Left ventricle myocardium inferior (tissue), 1 donor: Measurements from ENCODE around the gene GCNT2. TPM values are rescaled to one million over a fixed set of nuclear protein-coding genes. Genes with fewer than 3 reads are reported as not detected.
"Not testable (repeated sequence)": the region's sequence is repeated elsewhere in the genome, so short reads cannot be mapped to it uniquely, and the experiment has no call there.

Experiments used
- DNase-seq: peaks from one replicate; pipeline ENCODE4 v3.0.0-alpha.2; 2020
- H3K27ac ChIP-seq: fragments of 200-600 bp; replicated peaks from 2 replicates; pipeline ENCODE4 v1.8.0; 2021
- H3K27me3 ChIP-seq: fragments of 200-600 bp; 2 replicates; pipeline ENCODE4 v1.8.0; 2021; ENCODE audit warnings: low read depth
- H3K36me3 ChIP-seq: fragments of 200-600 bp; 2 replicates; pipeline ENCODE4 v1.8.0; 2021
- H3K4me1 ChIP-seq: fragments of 200-600 bp; 2 replicates; pipeline ENCODE4 v1.8.0; 2021
- H3K4me3 ChIP-seq: fragments of 200-600 bp; 2 replicates; pipeline ENCODE4 v1.8.0; 2021; ENCODE audit warnings: mild to moderate bottlenecking, moderate library complexity
- H3K9me3 ChIP-seq: fragments of 200-600 bp; replicated peaks from 2 replicates; pipeline ENCODE4 v1.8.0; 2021
- CTCF ChIP-seq: fragments of 200-600 bp; IDR thresholded peaks from 2 replicates; pipeline ENCODE4 v1.8.0; 2021; ENCODE audit warnings: antibody characterized with exemption, mild to moderate bottlenecking, borderline replicate concordance
- intact Hi-C: fragments of 100-400 bp; cut with micrococcal nuclease; formaldehyde crosslinking; loops from one replicate; pipeline ENCODE4 v1.11.0; 2022
- total RNA-seq: library from RNA; stranded (reverse); fragmentation: NEBNext Ultra II Directional; extraction: Animal tissue kit (Norgen Biotek cat#: 25700); gene quantifications from one replicate; pipeline ENCODE4 v1.2.1, GENCODE V29; 2021
- donor health status: DM: no; HTN: yes; CAD: no; lungs with severe emphysema.

The GCNT2 gene
- total RNA-seq, 1 donor from 2014 or later = 49.0 TPM

GRCh38 chr6:10482636-10483257, 38.4 kb upstream of the GCNT2 start:
- intact Hi-C loops = loop anchor here (10.0 kb wide), 1 partner anchor 322 kb away; no protein-coding TSS in a partner anchor

DNA sequence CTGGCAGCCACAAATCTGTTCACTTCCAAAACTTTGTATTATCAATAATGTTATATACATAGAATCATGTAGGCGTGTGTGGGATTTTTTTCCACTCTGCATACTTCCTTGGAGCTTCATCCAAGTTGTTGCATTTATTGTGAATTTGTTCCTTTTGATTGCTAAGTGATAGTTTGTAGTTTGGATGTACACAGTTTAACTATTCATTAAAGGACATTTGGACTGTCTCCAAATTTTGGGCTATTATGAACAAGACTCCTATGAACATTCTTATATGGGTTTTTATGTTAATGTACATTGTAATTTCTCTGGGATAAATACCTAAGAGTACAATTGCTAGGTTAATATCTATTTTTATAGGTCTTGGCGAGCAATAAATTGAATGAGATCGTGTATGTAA, 36.2 kb upstream of the GCNT2 start:
- peaks cover 23% of the 10 kb centered on the region for H3K27me3 ChIP-seq
- H3K27ac ChIP-seq = no peak overlapping the region
- H3K4me1 ChIP-seq = no peaks in the 10 kb centered on the region
- intact Hi-C loops = loop anchor here (10.0 kb wide), 1 partner anchor 320 kb away; no protein-coding TSS in a partner anchor
- H3K36me3 ChIP-seq = no peaks in the 10 kb centered on the region
- no peak overlapping the region for H3K4me3 ChIP-seq
- TF ChIP-seq CTCF = no peak
- H3K9me3 ChIP-seq = no peaks in the 10 kb centered on the region
- DNase-seq = no peak

More at GRCh38 chr6:10482636-10483257, 38.4 kb upstream of the GCNT2 start:
- TF ChIP-seq CTCF = no peak
- no peaks in the 10 kb centered on the region for H3K4me1 ChIP-seq
- no peaks in the 10 kb centered on the region for H3K9me3 ChIP-seq
- no peak for DNase-seq
- H3K27me3 ChIP-seq = peaks cover 10% of the 10 kb centered on the region
- no peak overlapping the region for H3K27ac ChIP-seq
- no peak overlapping the region for H3K4me3 ChIP-seq
- no peaks in the 10 kb centered on the region for H3K36me3 ChIP-seq

GRCh38 chr6:10485406-10485805, 35.7 kb upstream of the GCNT2 start:
- TF ChIP-seq CTCF = no peak
- DNase-seq = no peak
- H3K4me3 ChIP-seq = no peak overlapping the region
- intact Hi-C loops = loop anchor here (10.0 kb wide), 1 partner anchor 319 kb away; no protein-coding TSS in a partner anchor
- H3K36me3 ChIP-seq = no peaks in the 10 kb centered on the region
- no peak overlapping the region for H3K27ac ChIP-seq
- no peaks in the 10 kb centered on the region for H3K9me3 ChIP-seq
- no peaks in the 10 kb centered on the region for H3K4me1 ChIP-seq
- peaks cover 23% of the 10 kb centered on the region for H3K27me3 ChIP-seq

DNA sequence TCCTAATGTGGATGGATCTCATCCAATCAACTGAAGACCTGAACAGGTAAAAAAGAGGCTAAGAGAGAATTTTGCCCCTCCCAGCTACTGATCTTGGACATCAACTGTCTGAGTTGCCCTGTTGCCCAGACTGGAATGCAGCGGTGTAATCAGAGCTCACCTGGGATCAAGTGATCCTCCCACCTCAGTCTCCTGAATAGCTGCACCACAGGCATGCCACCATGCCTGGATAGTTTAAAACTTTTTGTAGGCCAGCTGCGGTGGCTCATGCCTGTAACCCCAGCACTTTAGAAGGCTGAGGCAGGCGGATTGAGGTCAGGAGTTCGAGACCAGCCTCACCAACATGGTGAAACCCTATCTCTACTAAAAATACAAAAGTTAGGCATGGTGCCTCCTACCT, 34.9 kb upstream of the GCNT2 start:
- Histone ChIP-seq H3K9me3 (no peaks in the 10 kb centered on the region), H3K4me1 (no peaks in the 10 kb centered on the region), H3K4me3 (no peak overlapping the region), H3K27ac (no peak overlapping the region), H3K27me3 (peaks cover 23% of the 10 kb centered on the region), H3K36me3 (no peaks in the 10 kb centered on the region)
- DNase-seq = no peak
- TF ChIP-seq CTCF = no peak
- intact Hi-C loops = loop anchor here (10.0 kb wide), 1 partner anchor 319 kb away; no protein-coding TSS in a partner anchor

GRCh38 chr6:10486944-10487588, 34.1 kb upstream of the GCNT2 start:
- H3K27ac ChIP-seq, H3K4me1 ChIP-seq, DNase-seq, H3K9me3 ChIP-seq, H3K4me3 ChIP-seq, H3K36me3 ChIP-seq: not testable (repeated sequence)
- intact Hi-C loops = loop anchor here (10.0 kb wide), 1 partner anchor 318 kb away; no protein-coding TSS in a partner anchor
- peaks cover 23% of the 10 kb centered on the region for H3K27me3 ChIP-seq
